DOHH2 (cell line): ENCODE data around the gene CAPRIN2.

ENCODE experiments used
- H3F3A ChIP-seq: fragments of 200-600 bp; sonication (generic), shearing (Covaris generic); 2 replicates; pipeline ENCODE4 v1.6.0; 2016; ENCODE audit warnings: antibody characterized with exemption, mild to moderate bottlenecking; ENCODE audit not compliant: control insufficient read depth, insufficient read depth
- H3K27ac ChIP-seq: fragments of 200-600 bp; sonication (generic); 2 replicates; pipeline ENCODE4 v1.5.1; 2014; ENCODE audit warnings: low read depth, mild to moderate bottlenecking, low read length, moderate library complexity
- H3K27me3 ChIP-seq: fragments of 200-600 bp; sonication (generic); 2 replicates; pipeline ENCODE4 v1.6.1; 2014; ENCODE audit warnings: mild to moderate bottlenecking, low read length, mixed read lengths; ENCODE audit not compliant: control insufficient read depth
- H3K36me3 ChIP-seq: fragments of 200-600 bp; sonication (generic); 2 replicates; pipeline ENCODE4 v1.6.1; 2014; ENCODE audit warnings: mild to moderate bottlenecking, low read length, moderate library complexity, mixed read lengths; ENCODE audit not compliant: control insufficient read depth
- H3K4me1 ChIP-seq: fragments of 200-600 bp; sonication (generic); 2 replicates; pipeline ENCODE4 v1.6.1; 2014; ENCODE audit warnings: mild to moderate bottlenecking, low read length, mixed read lengths; ENCODE audit not compliant: control insufficient read depth
- H3K4me2 ChIP-seq: fragments of 200-600 bp; sonication (generic); 2 replicates; pipeline ENCODE4 v1.6.0; 2014; ENCODE audit warnings: mild to moderate bottlenecking, low read length, moderate library complexity
- H3K4me3 ChIP-seq: fragments of 200-600 bp; sonication (generic); 2 replicates; pipeline ENCODE4 v1.5.1; 2014; ENCODE audit warnings: mild to moderate bottlenecking, low read length, mixed read lengths
- H3K79me2 ChIP-seq: fragments of 200-600 bp; sonication (generic); 2 replicates; pipeline ENCODE4 v1.6.1; 2014; ENCODE audit warnings: mild to moderate bottlenecking, low read length, mixed read lengths; ENCODE audit not compliant: control insufficient read depth
- H3K9me2 ChIP-seq: fragments of 200-600 bp; sonication (generic); replicated peaks from 2 replicates; pipeline ENCODE4 v1.6.1; 2014; ENCODE audit warnings: mild to moderate bottlenecking, low read length, mixed read lengths; ENCODE audit not compliant: control insufficient read depth
- H3K9me3 ChIP-seq: fragments of 200-600 bp; sonication (generic); 2 replicates; pipeline ENCODE4 v1.6.1; 2014; ENCODE audit warnings: antibody characterized with exemption, low read length, mixed read lengths; ENCODE audit not compliant: control insufficient read depth, insufficient read depth
- H4K20me1 ChIP-seq: fragments of 200-600 bp; sonication (generic); 2 replicates; pipeline ENCODE4 v1.6.0; 2014; ENCODE audit warnings: low read depth, mild to moderate bottlenecking, antibody characterized with exemption, low read length, moderate library complexity; ENCODE audit not compliant: control insufficient read depth, insufficient read depth
- CTCF ChIP-seq: fragments of 200-600 bp; sonication (generic); IDR thresholded peaks from one replicate; pipeline ENCODE4 v1.5.1; 2014; ENCODE audit warnings: antibody characterized with exemption, mild to moderate bottlenecking, low read depth, low read length; ENCODE audit not compliant: poor library complexity, severe bottlenecking
- EZH2phosphoT487 ChIP-seq: fragments of 200-600 bp; sonication (generic); IDR thresholded peaks from 2 replicates; pipeline ENCODE4 v1.6.1; 2017; ENCODE audit warnings: borderline replicate concordance, mild to moderate bottlenecking, antibody characterized with exemption, low read length, moderate library complexity, mixed read lengths

CAPRIN2 gene

GRCh38 chr12:30753751-30754382 lies 884 bp downstream of the CAPRIN2 start:
- Histone ChIP-seq H3K4me1 (peaks cover 22% of the 10 kb centered on the region), H3K36me3 (no peaks in the 10 kb centered on the region), H3K9me3 (no peaks in the 10 kb centered on the region), H3K79me2 (0 out of 2 replicates have a peak, but pooled peaks cover 3% of the 10 kb centered on the region), H3K27me3 (no peaks in the 10 kb centered on the region), H4K20me1 (no peaks in the 10 kb centered on the region), H3K27ac (no peak overlapping the region), H3K4me2 (peak overlapping the region; percentile 75), H3F3A (peaks cover 4% of the 10 kb centered on the region; the same call in 1 of the 2 replicates), H3K9me2 (no peaks in the 10 kb centered on the region), H3K4me3 (peak overlapping the region; percentile 96)
- TF ChIP-seq EZH2phosphoT487 (no peak), CTCF (no peak)

- Histone ChIP-seq H3K9me2 (no peaks in the 10 kb centered on the region), H3K27me3 (no peaks in the 10 kb centered on the region), H4K20me1 (no peaks in the 10 kb centered on the region), H3K4me3 (peak overlapping the region; percentile 96), H3K79me2 (0 out of 2 replicates have a peak, but pooled peaks cover 3% of the 10 kb centered on the region), H3K4me1 (peaks cover 22% of the 10 kb centered on the region), H3K4me2 (peak overlapping the region; percentile 75), H3K36me3 (no peaks in the 10 kb centered on the region), H3K27ac (no peak overlapping the region), H3F3A (peaks cover 4% of the 10 kb centered on the region; the same call in 1 of the 2 replicates), H3K9me3 (no peaks in the 10 kb centered on the region)
- TF ChIP-seq CTCF (peak; percentile 41), EZH2phosphoT487 (no peak)
Measured at GRCh38 chr12:30753233-30753632, 1.5 kb downstream of the CAPRIN2 start.

- Histone ChIP-seq H3K79me2 (0 out of 2 replicates have a peak, but pooled peaks cover 3% of the 10 kb centered on the region), H3K4me1 (peaks cover 22% of the 10 kb centered on the region), H3K4me3 (no peak overlapping the region), H3K36me3 (no peaks in the 10 kb centered on the region), H3K9me2 (no peaks in the 10 kb centered on the region), H3K4me2 (no peak overlapping the region), H3K27ac (no peak overlapping the region), H4K20me1 (no peaks in the 10 kb centered on the region), H3F3A (peaks cover 4% of the 10 kb centered on the region; the same call in 1 of the 2 replicates), H3K9me3 (no peaks in the 10 kb centered on the region), H3K27me3 (no peaks in the 10 kb centered on the region)
- TF ChIP-seq CTCF (no peak), EZH2phosphoT487 (no peak)
Measured at GRCh38 chr12:30752255-30752654, 2.5 kb downstream of the CAPRIN2 start.
